HS-27A (cell line): ENCODE measurements around the gene SP140L.
A peak's percentile ranks its signal among the peaks of the same experiment; 100 is the strongest.
"Not testable (repeated sequence)": the region's sequence is repeated elsewhere in the genome, so short reads cannot be mapped to it uniquely, and the experiment has no call there.

ENCODE experiments used
- DNase-seq: peaks from one replicate; pipeline ENCODE4 v3.0.0-alpha.2; 2012; ENCODE audit warnings: low read depth, missing footprints

SP140L gene

GRCh38 chr2:230323385-230324106 is 3.4 kb upstream of the SP140L start:
- DNase-seq: no peak

GRCh38 chr2:230324503-230324902 is 2.5 kb upstream of the SP140L start:
- no peak for DNase-seq

- DNase-seq: no peak
Measured at GRCh38 chr2:230325316-230326243, 1.4 kb upstream of the SP140L start.

GRCh38 chr2:230327418-230328154 is 593 bp downstream of the SP140L start:
- no peak for DNase-seq

GRCh38 chr2:230328155-230328458 is 1.1 kb downstream of the SP140L start:
- DNase-seq: no peak

- no peak for DNase-seq
Measured at GRCh38 chr2:230329946-230330605, 3.1 kb downstream of the SP140L start.

- DNase-seq: no peak
Measured at GRCh38 chr2:230330725-230331124, 3.7 kb downstream of the SP140L start.

- no peak for DNase-seq
Measured at GRCh38 chr2:230335461-230335863, 8.5 kb downstream of the SP140L start.

GRCh38 chr2:230335864-230336506 is 9.0 kb downstream of the SP140L start:
- DNase-seq: no peak

- not testable (repeated sequence) for DNase-seq
Measured at GRCh38 chr2:230341936-230342528, 15.0 kb downstream of the SP140L start.

- DNase-seq: not testable (repeated sequence)
Measured at GRCh38 chr2:230343041-230343624, 16.1 kb downstream of the SP140L start.

GRCh38 chr2:230343747-230344146 is 16.8 kb downstream of the SP140L start:
- no peak for DNase-seq

GRCh38 chr2:230346465-230346864 is 19.5 kb downstream of the SP140L start:
- no peak for DNase-seq

GRCh38 chr2:230346921-230347533 is 20.0 kb downstream of the SP140L start:
- no peak for DNase-seq

GRCh38 chr2:230347659-230348305 is 20.8 kb downstream of the SP140L start:
- DNase-seq: no peak

- no peak for DNase-seq
Measured at GRCh38 chr2:230348787-230349186, 21.8 kb downstream of the SP140L start.

- no peak for DNase-seq
Measured at GRCh38 chr2:230356084-230356483, 29.1 kb downstream of the SP140L start.

GRCh38 chr2:230358305-230358704 is 31.3 kb downstream of the SP140L start:
- peak; percentile 7 for DNase-seq

- DNase-seq: no peak
Measured at GRCh38 chr2:230360028-230360427, 33.0 kb downstream of the SP140L start.
